GM12892 (cell line): Measurements from ENCODE around the gene EYS.

Experiments used
- POLR2A ChIP-seq: IDR thresholded peaks from 2 replicates; pipeline ENCODE4 v1.6.1; 2011; ENCODE audit warnings: low read depth, low read length, control low read depth
- POLR2AphosphoS5 ChIP-seq: IDR thresholded peaks from 2 replicates; pipeline ENCODE4 v1.6.1; 2011; ENCODE audit warnings: low read depth, low read length, control low read depth
- TAF1 ChIP-seq: IDR thresholded peaks from 2 replicates; pipeline ENCODE4 v1.6.1; 2011; ENCODE audit warnings: low read depth, mild to moderate bottlenecking, control low read depth, low read length, borderline replicate concordance

GRCh38 chr6:65259982-65260381 is 447.0 kb downstream of the EYS start:
- TF ChIP-seq POLR2A, result no peak
- no peak for TF ChIP-seq TAF1
- TF ChIP-seq POLR2AphosphoS5, result no peak
